Activated naive CD4-positive, alpha-beta T cell treated with anti-CD3 and anti-CD28 coated beads for 36 hours (primary cell): ENCODE data around the gene CCL25. TPM values are rescaled to one million over a fixed set of nuclear protein-coding genes. Genes with fewer than 3 reads are reported as not detected.

Source experiments
- CTCF ChIA-PET: fragments of 350-600 bp; sonication (Branson Sonifier 250); formaldehyde crosslinking; loops from one replicate; lab custom pipeline; 2021; ENCODE audit warnings: antibody characterized with exemption; lab: Charles Lee
- DNase-seq: peaks from one replicate; pipeline ENCODE4 v3.0.0-alpha.2; 2020
- H3K27ac Mint-ChIP-seq: one replicate; pipeline ENCODE4 v1.8.0; 2021; ENCODE audit warnings: mild to moderate bottlenecking, mixed read lengths
- H3K27me3 Mint-ChIP-seq: one replicate; pipeline ENCODE4 v1.8.0; 2021; ENCODE audit warnings: low read depth, mixed read lengths
- H3K36me3 Mint-ChIP-seq: one replicate; pipeline ENCODE4 v1.8.0; 2021; ENCODE audit warnings: low read depth, mixed read lengths
- H3K4me1 Mint-ChIP-seq: one replicate; pipeline ENCODE4 v1.8.0; 2021; ENCODE audit warnings: low read depth, mixed read lengths
- H3K4me3 Mint-ChIP-seq: one replicate; pipeline ENCODE4 v1.8.0; 2021; ENCODE audit warnings: mild to moderate bottlenecking, moderate library complexity, mixed read lengths
- H3K9me3 Mint-ChIP-seq: one replicate; pipeline ENCODE4 v1.8.0; 2021; ENCODE audit warnings: mixed read lengths
- intact Hi-C: fragments of 100-400 bp; cut with micrococcal nuclease; formaldehyde crosslinking; loops from one replicate; pipeline ENCODE4 v1.15.1; 2023
- total RNA-seq, 2 experiments: library from RNA; stranded (reverse); gene quantifications; one replicate each; pipeline ENCODE4 v1.2.3, GENCODE V29; 2021

CCL25 gene
- total RNA-seq, 2 experiments from 2014 or later = not detected

DNA sequence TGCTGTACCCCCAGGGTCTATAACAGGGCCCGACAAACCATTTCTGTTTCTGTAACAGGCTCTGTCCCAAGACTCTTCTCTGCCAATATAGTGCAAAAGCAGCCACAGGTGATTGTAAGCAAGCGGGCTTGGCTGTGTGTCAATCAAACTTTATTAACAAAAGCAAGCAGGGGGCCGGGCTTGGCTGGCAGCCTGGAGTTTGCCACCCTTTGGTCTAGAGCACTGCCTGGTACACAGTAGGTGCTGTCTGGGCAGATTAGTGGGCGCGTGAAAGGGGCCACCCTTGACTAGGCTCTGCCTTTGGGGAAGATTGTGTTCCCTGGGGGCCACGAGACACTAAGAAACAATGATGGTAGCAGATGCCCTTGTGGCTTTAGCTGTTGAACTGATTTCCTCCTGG is 27.4 kb downstream of the CCL25 start:
- intact Hi-C loops = no loop called here
- DNase-seq = no peak
- H3K36me3 Mint-ChIP-seq = no peaks in the 10 kb centered on the region
- no peaks in the 10 kb centered on the region for H3K9me3 Mint-ChIP-seq
- no peak overlapping the region for H3K27ac Mint-ChIP-seq
- H3K4me3 Mint-ChIP-seq = no peak overlapping the region
- no peaks in the 10 kb centered on the region for H3K4me1 Mint-ChIP-seq
- no peaks in the 10 kb centered on the region for H3K27me3 Mint-ChIP-seq
- CTCF ChIA-PET = interaction anchor here (0.7 kb wide), 1 partner anchor 10 kb away, joined by 3 read pairs; no protein-coding TSS in a partner anchor

DNA sequence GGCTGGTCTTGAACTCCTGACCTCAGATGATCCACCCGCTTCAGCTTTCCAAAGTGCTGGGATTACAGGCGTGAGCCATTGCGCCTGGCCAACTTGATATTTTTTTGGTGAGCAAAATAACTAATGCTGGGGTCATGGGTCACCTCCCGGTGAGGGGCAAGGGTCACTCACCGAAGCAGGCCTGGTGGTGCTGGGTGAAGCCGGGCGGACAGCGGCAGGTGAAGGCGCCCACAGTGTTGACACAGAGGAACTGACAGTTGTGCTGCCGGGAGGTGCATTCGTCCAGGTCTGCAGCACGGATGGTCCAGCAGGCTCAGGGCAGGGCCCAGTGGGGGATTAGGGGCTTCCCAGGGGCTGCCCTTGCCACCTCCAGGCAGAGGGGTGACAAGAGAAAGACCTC is 28.3 kb downstream of the CCL25 start:
- CTCF ChIA-PET = interaction anchor here (0.7 kb wide), 1 partner anchor 11 kb away, joined by 3 read pairs; no protein-coding TSS in a partner anchor
- Mint-ChIP-seq H3K9me3 (no peaks in the 10 kb centered on the region), H3K27me3 (no peaks in the 10 kb centered on the region), H3K4me1 (no peaks in the 10 kb centered on the region), H3K36me3 (no peaks in the 10 kb centered on the region), H3K4me3 (no peak overlapping the region), H3K27ac (no peak overlapping the region)
- DNase-seq = no peak
- intact Hi-C loops = no loop called here

DNA sequence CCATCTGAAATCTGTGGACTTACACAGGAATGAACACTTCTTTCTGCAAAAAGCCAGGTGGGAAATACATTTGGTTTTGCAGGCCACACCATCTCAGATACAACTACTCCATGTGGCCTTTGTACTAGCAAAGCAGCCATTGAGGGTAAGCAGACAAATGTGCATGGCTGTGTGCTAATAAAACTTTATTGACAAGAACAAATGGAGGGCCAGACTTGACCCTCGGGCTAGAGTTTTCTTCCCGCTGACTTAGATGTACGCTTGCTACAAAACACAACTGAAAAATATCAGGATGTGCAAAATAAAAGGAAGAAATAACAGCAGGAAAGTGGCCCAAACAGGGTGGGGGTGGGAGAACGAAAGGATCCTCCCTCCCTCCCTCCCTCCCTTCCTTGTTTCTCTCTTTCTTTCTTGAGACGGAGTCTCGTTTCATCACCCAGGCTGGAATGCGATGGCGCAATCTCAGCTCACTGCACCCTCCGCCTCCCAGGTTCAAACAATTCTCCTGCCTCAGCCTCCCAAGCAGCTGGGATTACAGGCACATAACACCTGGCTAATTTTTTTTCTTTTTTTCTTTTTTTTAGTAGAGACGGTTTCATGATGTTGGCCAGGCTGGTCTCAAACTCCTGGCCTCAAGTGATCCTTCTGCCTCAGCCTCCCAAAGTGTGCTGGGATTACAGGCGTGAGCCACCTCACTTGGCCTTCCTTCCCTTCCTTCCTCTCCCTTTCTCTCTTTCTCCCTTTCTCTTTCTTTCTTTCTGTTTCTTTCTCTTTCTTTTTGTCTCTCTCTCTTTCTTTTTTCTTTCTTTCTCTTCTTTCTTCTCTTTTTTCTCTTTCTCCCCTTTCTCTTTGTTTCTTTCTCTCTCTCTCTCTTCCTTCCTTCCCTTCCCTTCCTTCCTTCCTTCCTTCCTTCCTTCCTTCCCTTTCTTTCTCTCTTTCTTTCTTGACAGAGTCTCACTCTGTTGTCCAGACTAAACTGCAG is 29.3 kb downstream of the CCL25 start:
- Mint-ChIP-seq H3K4me1 (no peaks in the 10 kb centered on the region), H3K4me3 (no peak overlapping the region), H3K36me3 (no peaks in the 10 kb centered on the region), H3K27me3 (no peaks in the 10 kb centered on the region), H3K9me3 (no peaks in the 10 kb centered on the region), H3K27ac (no peak overlapping the region)
- CTCF ChIA-PET = interaction anchor here (0.6 kb wide), 1 partner anchor 988 kb away, joined by 3 read pairs; no protein-coding TSS in a partner anchor
- intact Hi-C loops = no loop called here
- DNase-seq = no peak

DNA sequence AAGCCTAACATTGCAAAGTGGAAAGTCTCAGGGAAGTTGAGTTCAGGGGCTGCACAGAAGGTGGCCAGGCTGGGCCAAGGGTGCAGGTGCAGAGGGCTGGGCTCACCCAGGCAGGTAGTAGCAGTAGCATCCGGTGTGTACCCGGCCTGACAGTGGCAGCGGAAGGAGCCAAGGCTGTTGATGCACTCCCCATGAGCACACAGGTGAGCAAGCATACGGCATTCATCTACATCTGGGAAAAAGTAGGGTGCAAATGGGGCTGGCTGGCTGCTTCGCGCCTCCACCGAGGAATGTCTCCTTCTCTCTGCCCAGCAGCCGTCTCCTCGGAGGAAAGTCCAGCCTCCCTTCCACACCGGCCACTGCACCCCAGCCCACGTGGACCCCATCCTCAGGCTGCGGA is 30.6 kb downstream of the CCL25 start:
- H3K9me3 Mint-ChIP-seq = no peaks in the 10 kb centered on the region
- H3K4me3 Mint-ChIP-seq = no peak overlapping the region
- H3K4me1 Mint-ChIP-seq = no peaks in the 10 kb centered on the region
- no peaks in the 10 kb centered on the region for H3K27me3 Mint-ChIP-seq
- no peak overlapping the region for H3K27ac Mint-ChIP-seq
- CTCF ChIA-PET = no interaction called here
- no peak for DNase-seq
- H3K36me3 Mint-ChIP-seq = no peaks in the 10 kb centered on the region
- intact Hi-C loops = no loop called here

DNA sequence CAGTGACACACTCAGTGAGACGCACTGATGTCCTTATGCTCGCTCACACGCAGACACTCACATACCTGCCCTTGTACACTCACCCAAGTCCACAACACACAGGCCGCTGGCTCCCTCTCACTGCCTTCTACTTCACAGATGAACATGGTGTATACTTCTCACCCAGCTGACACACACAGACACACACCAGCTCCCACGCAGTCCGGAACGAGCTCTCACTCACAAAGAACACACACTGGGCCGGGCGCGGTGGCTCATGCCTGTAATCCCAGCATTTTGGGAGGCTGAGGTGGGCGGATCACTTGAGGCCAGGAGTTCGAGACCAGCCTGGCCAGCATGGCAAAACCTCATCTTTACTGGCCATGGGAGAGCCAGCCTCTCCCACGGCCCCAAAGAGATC is 31.6 kb downstream of the CCL25 start:
- Mint-ChIP-seq H3K27ac (no peak overlapping the region), H3K36me3 (no peaks in the 10 kb centered on the region)
- CTCF ChIA-PET = interaction anchor here (0.6 kb wide), 1 partner anchor 89 kb away, joined by 6 read pairs; no protein-coding TSS in a partner anchor

DNA sequence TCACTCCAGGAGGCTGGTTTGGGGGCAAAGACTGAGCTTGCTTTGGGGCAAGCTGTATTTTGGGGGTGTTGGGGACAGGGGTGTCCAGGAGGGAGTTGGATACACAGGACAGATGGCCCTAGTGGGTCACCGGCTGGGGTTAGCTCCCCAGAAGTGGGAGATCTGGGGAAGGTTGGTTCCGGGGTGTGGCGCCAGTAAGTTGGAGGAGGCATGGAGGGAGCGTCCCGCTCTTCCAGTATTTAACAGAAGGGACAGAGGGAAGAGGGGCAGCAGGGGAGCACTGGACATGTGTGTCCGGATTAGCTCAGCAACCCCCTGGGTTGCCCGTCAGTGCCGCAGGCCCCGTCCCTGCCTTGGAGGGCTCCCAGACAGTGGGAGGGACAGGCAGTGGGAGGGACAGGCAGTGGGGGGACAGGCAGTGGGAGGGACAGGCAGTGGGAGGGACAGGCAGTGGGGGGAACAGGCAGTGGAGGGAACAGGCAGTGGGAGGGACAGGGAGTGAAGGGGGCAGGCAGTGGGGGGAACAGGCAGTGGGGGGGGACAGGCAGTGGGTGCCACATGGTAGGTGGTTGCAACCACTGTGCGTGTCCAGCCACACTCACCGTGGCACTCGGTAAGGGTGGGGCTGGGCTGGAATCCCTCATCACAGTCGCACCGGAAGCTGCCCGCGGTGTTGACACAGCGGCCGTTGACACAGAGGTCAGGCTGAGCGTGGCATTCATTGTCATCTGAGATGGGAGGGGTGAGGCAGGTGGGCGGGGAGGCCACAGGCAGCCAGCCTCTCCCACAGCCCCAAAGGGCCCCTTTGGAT is 33.2 kb downstream of the CCL25 start:
- intact Hi-C loops = no loop called here
- H3K36me3 Mint-ChIP-seq = no peaks in the 10 kb centered on the region
- CTCF ChIA-PET = interaction anchor here (0.6 kb wide), 2 partner anchors 61 to 175 kb away, joined by 3 read pairs; no protein-coding TSS in a partner anchor
- peaks cover 2% of the 10 kb centered on the region for H3K9me3 Mint-ChIP-seq
- no peaks in the 10 kb centered on the region for H3K27me3 Mint-ChIP-seq
- no peaks in the 10 kb centered on the region for H3K4me1 Mint-ChIP-seq
- no peak overlapping the region for H3K4me3 Mint-ChIP-seq
- H3K27ac Mint-ChIP-seq = no peak overlapping the region
- DNase-seq = no peak

More for the DNA sequence above, 31.6 kb downstream of the CCL25 start:
- Mint-ChIP-seq H3K9me3 (no peaks in the 10 kb centered on the region), H3K4me3 (no peak overlapping the region), H3K4me1 (no peaks in the 10 kb centered on the region), H3K27me3 (no peaks in the 10 kb centered on the region)
- DNase-seq = no peak
- intact Hi-C loops = no loop called here

DNA sequence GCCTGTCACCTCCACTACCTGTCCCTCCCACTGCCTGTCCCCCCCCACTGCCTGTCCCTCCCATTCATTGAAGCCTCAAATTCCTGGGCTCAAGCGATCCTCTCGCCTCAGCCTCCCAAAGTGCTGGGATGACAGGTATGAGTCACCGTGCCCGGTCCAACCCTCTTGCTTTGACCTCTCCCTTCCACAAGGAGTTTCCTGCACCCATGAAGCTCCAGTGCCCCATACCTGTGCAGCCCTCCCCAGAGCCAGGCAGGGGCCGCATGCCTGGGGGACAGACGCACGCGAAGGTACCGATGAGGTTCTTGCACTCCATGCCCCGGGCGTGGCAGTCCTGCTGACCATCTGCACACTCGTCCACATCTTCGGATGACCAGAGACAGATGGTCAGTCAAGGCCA is 34.3 kb downstream of the CCL25 start:
- DNase-seq = no peak
- H3K36me3 Mint-ChIP-seq = no peaks in the 10 kb centered on the region
- H3K27me3 Mint-ChIP-seq = peaks cover 2% of the 10 kb centered on the region
- H3K27ac Mint-ChIP-seq = no peak overlapping the region
- intact Hi-C loops = no loop called here
- no peak overlapping the region for H3K4me3 Mint-ChIP-seq
- H3K4me1 Mint-ChIP-seq = no peaks in the 10 kb centered on the region
- CTCF ChIA-PET = no interaction called here
- H3K9me3 Mint-ChIP-seq = peaks cover 2% of the 10 kb centered on the region

DNA sequence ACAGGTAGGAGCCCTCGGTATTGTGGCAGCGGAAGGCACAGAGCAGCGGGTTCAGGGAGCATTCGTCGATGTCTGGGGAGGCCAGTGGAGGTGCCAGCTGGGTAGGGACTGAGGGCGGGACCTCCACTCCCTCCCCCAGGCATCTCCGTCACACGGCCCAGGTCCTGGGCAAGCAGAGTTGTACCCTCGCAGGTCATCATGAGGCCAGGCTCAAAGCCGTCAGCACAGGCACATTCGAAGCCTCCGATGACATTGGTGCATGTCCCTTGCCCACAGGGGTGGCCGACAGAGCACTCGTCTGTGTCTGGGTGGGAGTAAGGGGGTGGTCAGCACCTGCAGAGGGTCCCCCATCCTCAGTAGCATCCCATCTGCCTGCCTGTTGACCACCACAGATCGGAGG is 35.3 kb downstream of the CCL25 start:
- Mint-ChIP-seq H3K36me3 (no peaks in the 10 kb centered on the region), H3K4me1 (no peaks in the 10 kb centered on the region), H3K9me3 (peaks cover 2% of the 10 kb centered on the region), H3K27me3 (peaks cover 2% of the 10 kb centered on the region), H3K4me3 (no peak overlapping the region), H3K27ac (no peak overlapping the region)
- intact Hi-C loops = no loop called here
- no peak for DNase-seq
- CTCF ChIA-PET = no interaction called here

DNA sequence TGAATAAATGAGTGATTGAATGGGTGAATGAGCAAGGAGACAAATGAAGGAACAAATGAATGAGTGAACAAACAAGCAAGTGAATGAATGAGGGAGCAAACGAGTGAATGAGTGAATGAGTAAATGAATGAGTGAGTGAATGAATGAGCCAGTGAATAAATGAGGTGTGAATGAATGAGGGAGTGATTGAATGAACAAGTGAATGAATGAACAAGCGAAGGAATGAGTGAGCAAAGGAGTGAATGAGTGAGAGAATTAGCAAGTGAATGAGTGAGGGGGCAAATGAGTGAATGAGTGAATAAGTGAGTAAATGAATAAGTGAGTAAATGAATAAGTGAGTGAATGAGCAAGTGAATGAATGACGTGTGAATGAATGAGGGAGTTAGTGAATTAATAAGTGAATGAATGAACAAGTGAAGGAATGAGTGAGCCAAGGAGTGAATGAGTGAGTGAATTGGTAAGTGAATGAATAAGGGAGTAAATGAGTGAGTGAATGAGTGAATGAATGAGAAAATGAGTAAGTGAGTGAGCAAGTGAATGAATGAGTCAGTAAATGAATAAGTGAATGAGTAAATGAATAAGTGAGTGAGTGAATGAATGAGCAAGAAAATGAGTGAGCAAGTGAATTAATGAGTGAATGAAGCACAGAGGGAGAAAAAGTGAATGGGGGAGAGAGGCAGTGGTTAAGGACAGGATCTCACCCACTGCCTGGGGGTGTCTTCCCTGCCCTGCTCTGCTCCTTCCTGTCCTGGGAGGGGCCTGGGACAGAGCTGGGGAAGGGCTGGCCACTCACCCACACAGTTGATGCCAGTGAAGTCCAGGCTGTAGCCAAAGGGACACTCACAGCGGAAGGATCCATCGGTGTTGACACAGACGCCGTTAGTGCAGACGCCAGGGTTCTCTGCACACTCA is 36.4 kb downstream of the CCL25 start:
- intact Hi-C loops = no loop called here
- no peak overlapping the region for H3K27ac Mint-ChIP-seq

DNA sequence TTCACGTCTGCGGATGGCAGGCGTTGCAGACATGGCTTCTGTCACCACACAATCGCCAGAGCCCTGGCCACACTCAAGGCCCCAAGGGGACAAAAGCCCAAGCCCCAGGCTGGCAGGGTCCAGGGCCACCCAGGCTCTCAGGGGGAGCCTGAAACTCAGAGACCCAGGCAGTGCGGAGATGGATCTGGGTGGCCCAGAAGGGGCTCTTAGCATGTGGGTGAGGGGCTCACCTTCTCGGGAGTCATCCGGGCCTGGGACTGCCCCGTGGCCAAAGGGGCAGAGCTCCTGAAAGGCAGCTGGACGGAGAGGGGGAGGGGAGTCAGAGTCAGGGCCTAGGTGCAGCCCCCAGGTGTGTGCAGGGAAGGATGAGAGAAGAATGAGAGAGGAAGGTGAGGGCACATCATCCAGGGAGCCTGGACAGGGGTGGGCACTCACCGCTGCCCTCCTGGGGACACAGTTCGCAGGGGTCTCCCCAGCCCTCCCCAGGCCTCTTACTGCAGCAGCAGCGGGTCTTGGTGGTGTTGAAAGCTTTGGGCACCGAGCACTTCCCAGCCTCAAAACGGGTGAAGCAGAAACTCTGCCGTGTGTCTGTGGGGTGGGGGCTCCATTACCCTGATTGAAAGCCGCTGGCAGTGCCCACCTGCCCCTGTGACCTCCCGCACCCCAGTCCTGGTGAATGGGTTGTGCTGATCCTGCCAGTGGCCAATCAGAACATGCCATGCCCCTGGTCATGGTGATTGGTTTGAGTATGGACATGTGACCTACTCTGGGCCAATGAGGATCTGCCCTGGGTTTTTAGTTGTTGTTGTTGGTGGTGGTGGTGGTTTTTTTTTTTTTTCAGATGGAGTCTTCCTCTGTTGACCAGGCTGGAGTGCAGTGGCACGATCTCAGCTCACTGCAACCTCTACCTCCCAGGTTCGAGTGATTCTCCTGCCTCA is 37.4 kb downstream of the CCL25 start:
- Mint-ChIP-seq H3K36me3 (peaks cover 1% of the 10 kb centered on the region), H3K9me3 (peaks cover 14% of the 10 kb centered on the region), H3K4me3 (no peak overlapping the region), H3K27ac (no peak overlapping the region), H3K27me3 (peaks cover 2% of the 10 kb centered on the region), H3K4me1 (no peaks in the 10 kb centered on the region)
- no peak for DNase-seq
- CTCF ChIA-PET = no interaction called here
- intact Hi-C loops = no loop called here

More for the DNA sequence above, 36.4 kb downstream of the CCL25 start:
- Mint-ChIP-seq H3K4me3 (no peak overlapping the region), H3K36me3 (peaks cover 1% of the 10 kb centered on the region), H3K9me3 (peaks cover 8% of the 10 kb centered on the region), H3K27me3 (peaks cover 2% of the 10 kb centered on the region), H3K4me1 (no peaks in the 10 kb centered on the region)
- DNase-seq = no peak
- CTCF ChIA-PET = no interaction called here

DNA sequence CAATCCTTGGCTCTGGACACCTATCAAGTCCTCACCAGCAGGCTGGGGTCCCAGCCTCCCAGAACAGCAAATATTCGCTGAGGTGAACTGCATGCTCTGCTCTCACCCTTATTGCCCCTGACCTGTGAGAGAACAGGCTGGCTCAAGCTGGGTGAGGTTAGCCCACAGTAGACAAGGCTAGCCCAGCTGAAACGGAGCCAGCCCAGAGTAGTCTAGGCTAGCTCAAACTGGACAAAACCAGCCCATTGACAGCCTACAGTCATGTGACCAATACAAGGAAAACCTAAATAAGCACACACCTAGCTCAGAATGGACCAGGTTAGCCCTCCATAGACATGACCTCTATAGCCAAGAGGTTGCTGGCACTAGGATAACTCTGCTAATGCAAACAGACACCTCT is 38.4 kb downstream of the CCL25 start:
- CTCF ChIA-PET = no interaction called here
- Mint-ChIP-seq H3K9me3 (peaks cover 20% of the 10 kb centered on the region), H3K4me3 (no peak overlapping the region), H3K4me1 (no peaks in the 10 kb centered on the region), H3K27ac (no peak overlapping the region), H3K27me3 (peaks cover 2% of the 10 kb centered on the region), H3K36me3 (peaks cover 1% of the 10 kb centered on the region)
- DNase-seq = no peak
- intact Hi-C loops = no loop called here
